HepG2 (cell line): ENCODE measurements around the gene OR7G2. TPM values are rescaled to one million over a fixed set of nuclear protein-coding genes. Genes with fewer than 3 reads are reported as not detected.

Experiments used
- ATAC-seq: fragments of 200-7000 bp; cut with Tn5 transposase; 3 replicates; pipeline ENCODE4 v1.9.1; 2020; ENCODE audit warnings: mild to moderate bottlenecking, moderate library complexity
- BruUV-seq: library from RNA; stranded (reverse); fragments of 400-500 nt; replicated peaks from 2 replicates; lab custom pipeline; 2021; lab: Mats Ljungman, UMichigan
- CTCF ChIA-PET: fragments of 300-600 bp; formaldehyde crosslinking; extraction: SDS; loops from one replicate; lab custom pipeline; 2021; ENCODE audit warnings: low total read pairs, inconsistent platforms, low intra/inter-chr PET ratio; lab: Yijun Ruan, JAX
- POLR2A ChIA-PET: fragments of 350-600 bp; sonication (Branson Sonifier 250); formaldehyde crosslinking; loops from one replicate; lab custom pipeline; 2020; ENCODE audit warnings: antibody characterized with exemption, inconsistent platforms; lab: Yijun Ruan, JAX
- DNase-seq: peaks from one replicate; pipeline ENCODE4 v3.0.0-alpha.2; 2015; ENCODE audit warnings: low spot score
- FAIRE-seq: peaks from 3 replicates; lab custom pipeline; 2011; peaks lifted over from hg19 to GRCh38; lab: Jason Lieb, UNC
- H2AFZ ChIP-seq: one replicate; pipeline ENCODE4 v1.6.1; 2011; ENCODE audit warnings: low read length, inconsistent platforms
- H3K27ac ChIP-seq: fragments of 300-600 bp; 3 replicates; pipeline ENCODE4 v1.8.0; 2011; ENCODE audit warnings: mixed run types, mild to moderate bottlenecking, mixed read lengths, low read length, inconsistent platforms; ENCODE audit not compliant: insufficient read depth; ENCODE audit errors: extremely low read length
- H3K27me3 ChIP-seq, 2 experiments: fragments of 200-600 bp in 1 of 2; 2 replicates in 1 of 2; 3 replicates in 1 of 2; pipeline versions ENCODE4 v1.6.0 to v1.8.0; 2011; ENCODE audit warnings: low read length in 2 of 2, mild to moderate bottlenecking in 2 of 2, moderate library complexity in 2 of 2, inconsistent platforms in 1 of 2; ENCODE audit not compliant: insufficient read depth in 2 of 2, control insufficient read depth in 1 of 2
- H3K36me3 ChIP-seq, 2 experiments: fragments of 200-600 bp in 1 of 2; replicated peaks in 1 of 2; 2 replicates in 1 of 2; 3 replicates in 1 of 2; pipeline versions ENCODE4 v1.5.1 to v1.8.0; 2011; ENCODE audit warnings: low read length in 2 of 2, inconsistent platforms in 1 of 2; ENCODE audit not compliant: insufficient read depth in 2 of 2, control insufficient read depth in 1 of 2
- H3K4me1 ChIP-seq: 2 replicates; pipeline ENCODE4 v1.5.1; 2012; ENCODE audit warnings: low read length, inconsistent platforms; ENCODE audit not compliant: insufficient read depth
- H3K4me2 ChIP-seq: 2 replicates; pipeline ENCODE4 v1.6.0; 2011; ENCODE audit warnings: low read depth, low read length, inconsistent platforms
- H3K4me3 ChIP-seq, 3 experiments: fragments of 200-600 bp in 1 of 3; sonication (generic), shearing (Covaris generic) in 1 of 3; replicated peaks in 1 of 3; 2 replicates each; pipeline ENCODE4 v1.5.1; 2011 to 2016; ENCODE audit warnings: low read length in 3 of 3, inconsistent platforms in 2 of 3, low read depth in 2 of 3, mild to moderate bottlenecking in 2 of 3, control low read depth in 1 of 3, mixed read lengths in 1 of 3; ENCODE audit not compliant: insufficient read depth in 1 of 3
- H3K79me2 ChIP-seq: one replicate; pipeline ENCODE4 v1.6.1; 2011; ENCODE audit warnings: low read length, inconsistent platforms; ENCODE audit not compliant: insufficient read depth
- H3K9ac ChIP-seq: 2 replicates; pipeline ENCODE4 v1.6.0; 2011; ENCODE audit warnings: mild to moderate bottlenecking, low read depth, low read length, inconsistent platforms; ENCODE audit not compliant: insufficient read depth
- H3K9me3 ChIP-seq: 2 replicates; pipeline ENCODE4 v1.5.1; 2012; ENCODE audit warnings: mild to moderate bottlenecking, low read length
- H4K20me1 ChIP-seq: 2 replicates; pipeline ENCODE4 v1.6.0; 2011; ENCODE audit warnings: inconsistent platforms, mild to moderate bottlenecking, low read length, moderate library complexity; ENCODE audit not compliant: insufficient read depth
- AHR ChIP-seq: IDR thresholded peaks from 2 replicates; pipeline ENCODE4 v1.6.1; 2018; ENCODE audit warnings: missing genetic modification reagents, missing compliant biosample characterization
- BRCA1 ChIP-seq: sonication (generic); formaldehyde crosslinking; IDR thresholded peaks from 2 replicates; pipeline ENCODE4 v1.4.0; 2020; ENCODE audit warnings: missing genetic modification reagents
- MAZ ChIP-seq, 2 experiments: sonication (generic) in 1 of 2; formaldehyde crosslinking in 1 of 2; IDR thresholded peaks; 2 replicates each; pipeline versions ENCODE4 v1.5.0 to v1.6.1; 2012 to 2020; ENCODE audit warnings: low read depth in 2 of 2, mild to moderate bottlenecking in 2 of 2, borderline replicate concordance in 1 of 2, improper control_type of control experiment in 1 of 2, low read length in 1 of 2, missing genetic modification reagents in 1 of 2, moderate library complexity in 1 of 2
- MED8 ChIP-seq: sonication (generic); formaldehyde crosslinking; IDR thresholded peaks from 2 replicates; pipeline ENCODE4 v1.8.1; 2023; ENCODE audit warnings: mild to moderate bottlenecking, missing genetic modification reagents; ENCODE audit not compliant: insufficient replicate concordance
- NFE2L2 ChIP-seq: fragments of 150-350 bp; IDR thresholded peaks from 2 replicates; pipeline ENCODE4 v1.6.1; 2014; ENCODE audit warnings: low read length
- RELA ChIP-seq: sonication (generic); formaldehyde crosslinking; IDR thresholded peaks from 2 replicates; pipeline ENCODE4 v1.4.0; 2020; ENCODE audit warnings: missing genetic modification reagents
- TFDP1 ChIP-seq: IDR thresholded peaks from 2 replicates; pipeline ENCODE4 v1.6.1; 2016; ENCODE audit warnings: missing compliant biosample characterization, missing genetic modification reagents, borderline replicate concordance
- ZFX ChIP-seq: sonication (generic); formaldehyde crosslinking; IDR thresholded peaks from 2 replicates; pipeline ENCODE4 v1.4.0; 2020; ENCODE audit warnings: mild to moderate bottlenecking, low read depth, missing genetic modification reagents, moderate library complexity
- ZNF607 ChIP-seq: sonication (generic); formaldehyde crosslinking; IDR thresholded peaks from 2 replicates; pipeline ENCODE4 v1.5.1; 2020; ENCODE audit warnings: missing genetic modification reagents, mild to moderate bottlenecking, borderline replicate concordance
- ZNF850 ChIP-seq: sonication (generic); formaldehyde crosslinking; conservative IDR thresholded peaks from 2 replicates; pipeline ENCODE4 v1.9.0; 2021; ENCODE audit warnings: mild to moderate bottlenecking, missing genetic modification reagents
- WGBS: methylation state at CpG from one replicate; pipeline ENCODE4 v1.1.6; 2017; ENCODE audit warnings: low lambda C conversion rate; 5-methylcytosine and 5-hydroxymethylcytosine counted together
- in situ Hi-C: cut with HindIII; loops from 2 replicates; pipeline ENCODE4 v1.10.0; 2017; ENCODE audit warnings: low pct_unique_long_range_greater_than_20kb; ENCODE audit not compliant: extremely low pct_ligation_motif_present
- intact Hi-C: fragments of 100-400 bp; cut with micrococcal nuclease; formaldehyde crosslinking; loops from one replicate; pipeline ENCODE4 v1.10.0; 2022; ENCODE audit not compliant: unreplicated experiment
- polyA plus RNA-seq, 8 experiments: library from polyadenylated mRNA; depleted of rRNA in 3 of 8; stranded (reverse) in 7 of 8; unstranded in 1 of 8; fragments of >200 nt; fragmentation: Illumina TruSeq in 4 of 8; extraction: Trizol in 4 of 8; gene quantifications; 2 replicates each; pipeline versions ENCODE4 v1.2.1 to v1.2.3, GENCODE V29; 2011 to 2016; ENCODE audit warnings: low read depth in 4 of 8, missing spikeins in 1 of 8, mixed read lengths in 1 of 8; ENCODE audit not compliant: insufficient read depth in 1 of 8
- total RNA-seq, 5 experiments: library from RNA; depleted of rRNA; stranded (reverse); fragments of >200 nt; fragmentation: Illumina TruSeq; extraction: Trizol; gene quantifications; 2 replicates each; pipeline ENCODE4 v1.2.3, GENCODE V29; 2016; ENCODE audit warnings: low read depth in 1 of 5
- TF ChIP-seq, protein P1 (sequence below): sonication (generic); formaldehyde crosslinking; IDR thresholded peaks from 2 replicates; pipeline ENCODE4 v1.4.0; 2020; ENCODE audit warnings: mild to moderate bottlenecking, missing genetic modification reagents

The OR7G2 gene
- total and polyA plus RNA-seq, 2 of the 13 experiments (the other 11 are each of a cell fraction or from before 2014, with no cell fraction given), result not detected

DNA sequence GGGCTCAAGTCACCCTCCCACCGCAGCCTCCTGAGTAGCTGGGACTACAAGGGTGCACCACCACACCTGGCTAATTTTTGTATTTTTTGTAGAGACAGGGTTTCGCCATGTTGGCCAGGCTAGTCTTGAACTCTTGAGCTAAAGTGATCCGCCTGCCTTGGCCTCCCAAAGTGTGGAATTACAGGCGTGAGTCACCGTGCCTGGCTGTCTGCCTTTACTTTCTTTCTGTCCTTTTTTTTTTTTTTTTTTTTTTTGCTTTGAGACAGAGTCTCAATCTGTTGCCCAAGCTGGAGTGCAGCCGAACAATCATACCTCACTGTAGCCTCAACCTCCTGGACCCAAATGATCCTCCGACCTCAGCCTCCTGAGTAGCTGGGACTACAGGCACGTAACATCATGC is 45.4 kb downstream of the OR7G2 start (continued):
- TF ChIP-seq, protein P1, sequence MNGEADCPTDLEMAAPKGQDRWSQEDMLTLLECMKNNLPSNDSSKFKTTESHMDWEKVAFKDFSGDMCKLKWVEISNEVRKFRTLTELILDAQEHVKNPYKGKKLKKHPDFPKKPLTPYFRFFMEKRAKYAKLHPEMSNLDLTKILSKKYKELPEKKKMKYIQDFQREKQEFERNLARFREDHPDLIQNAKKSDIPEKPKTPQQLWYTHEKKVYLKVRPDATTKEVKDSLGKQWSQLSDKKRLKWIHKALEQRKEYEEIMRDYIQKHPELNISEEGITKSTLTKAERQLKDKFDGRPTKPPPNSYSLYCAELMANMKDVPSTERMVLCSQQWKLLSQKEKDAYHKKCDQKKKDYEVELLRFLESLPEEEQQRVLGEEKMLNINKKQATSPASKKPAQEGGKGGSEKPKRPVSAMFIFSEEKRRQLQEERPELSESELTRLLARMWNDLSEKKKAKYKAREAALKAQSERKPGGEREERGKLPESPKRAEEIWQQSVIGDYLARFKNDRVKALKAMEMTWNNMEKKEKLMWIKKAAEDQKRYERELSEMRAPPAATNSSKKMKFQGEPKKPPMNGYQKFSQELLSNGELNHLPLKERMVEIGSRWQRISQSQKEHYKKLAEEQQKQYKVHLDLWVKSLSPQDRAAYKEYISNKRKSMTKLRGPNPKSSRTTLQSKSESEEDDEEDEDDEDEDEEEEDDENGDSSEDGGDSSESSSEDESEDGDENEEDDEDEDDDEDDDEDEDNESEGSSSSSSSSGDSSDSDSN (CRISPR knock-in tag), result no peak
- TF ChIP-seq AHR (CRISPR knock-in tag) (no peak), NFE2L2 (no peak), MED8 (CRISPR knock-in tag) (no peak), TFDP1 (CRISPR knock-in tag) (no peak)

DNA sequence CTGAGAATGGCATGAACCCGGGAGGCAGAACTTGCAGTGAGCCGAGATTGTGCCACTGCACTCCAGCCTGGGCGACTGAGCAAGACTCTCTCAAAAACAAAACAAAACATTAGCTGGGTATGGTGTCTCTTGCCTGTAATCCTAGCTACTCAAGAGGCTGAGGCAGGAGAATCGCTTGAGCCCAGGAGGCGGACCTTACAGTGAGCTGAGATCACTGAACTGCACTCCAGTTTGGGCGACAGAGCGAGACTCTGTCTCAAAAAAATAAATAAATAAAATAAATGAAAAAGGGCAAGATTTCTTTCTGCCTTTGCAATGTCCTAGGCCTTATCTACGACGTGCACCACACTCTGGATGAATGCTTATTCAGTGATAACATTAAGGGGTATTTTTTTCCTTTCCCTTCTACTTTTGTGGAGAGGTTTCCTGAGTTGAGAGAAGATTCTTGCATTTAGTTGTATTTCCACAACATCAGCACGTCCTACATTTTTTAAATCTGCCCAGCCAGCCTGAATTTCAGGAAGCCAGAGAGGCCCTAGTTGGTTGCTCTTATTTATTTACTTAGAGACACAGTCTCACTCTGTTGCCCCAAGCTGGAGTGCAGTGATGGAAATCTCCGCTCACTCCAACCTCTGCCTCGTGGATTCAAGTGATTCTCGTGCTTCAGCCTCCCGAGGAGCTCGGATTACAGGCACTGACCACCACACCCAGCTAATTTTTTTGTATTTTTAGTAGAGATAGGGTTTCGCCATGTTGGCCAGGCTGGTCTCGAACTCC is 46.5 kb downstream of the OR7G2 start:
- 52% methylated on average over 17 of the region's 17 CpGs for WGBS
- Histone ChIP-seq H3K27me3 (no peaks in the 10 kb centered on the region), H3K4me1 (no peaks in the 10 kb centered on the region), H3K9me3 (no peaks in the 10 kb centered on the region), H2AFZ (no peak overlapping the region), H3K9ac (no peak overlapping the region), H3K36me3 (no peaks in the 10 kb centered on the region), H3K79me2 (no peaks in the 10 kb centered on the region), H4K20me1 (no peaks in the 10 kb centered on the region), H3K4me2 (no peak overlapping the region), H3K4me3 (no peak overlapping the region), H3K27ac (no peak overlapping the region)
- DNase-seq (no peak), ATAC-seq (no peak), FAIRE-seq (no peak)
- TF ChIP-seq ZFX (CRISPR knock-in tag) (no peak), ZNF850 (no peak), RELA (CRISPR knock-in tag) (no peak), ZNF607 (CRISPR knock-in tag) (no peak), BRCA1 (CRISPR knock-in tag) (no peak), MAZ (IDR thresholded peaks at IDR 0.05; ENCODE audit: borderline replicate concordance, low read depth, low read length) (no peak), MAZ (CRISPR knock-in tag; IDR thresholded peaks at IDR 0.05; ENCODE audit: low read depth) (no peak)
- BruUV-seq, result no TSS peak
- POLR2A ChIA-PET, result no interaction called here
- CTCF ChIA-PET, result no interaction called here
- in situ Hi-C loops (no loop called here), intact Hi-C loops (no loop called here)
